Stromal cell of bone marrow (primary cell): ENCODE results near the gene FAM111A.
"Not testable (repeated sequence)": the region's sequence is repeated elsewhere in the genome, so short reads cannot be mapped to it uniquely, and the experiment has no call there.

ENCODE experiments used
- DNase-seq: peaks from one replicate; pipeline ENCODE4 v3.0.0-alpha.2; 2012; ENCODE audit warnings: low read depth

The FAM111A gene

GRCh38 chr11:59142530-59143507, at the start of gene FAM111A:
FAM111A (plus strand) TSS chr11:59142856; CDS start chr11:59148873, 6,017 bp downstream.
- DNase-seq = peak; percentile 72

- DNase-seq = not testable (repeated sequence)
These were observed 49.1 kb upstream of the FAM111A start for GRCh38 chr11:59093576-59093975.

- not testable (repeated sequence) for DNase-seq
These were observed 47.4 kb upstream of the FAM111A start for GRCh38 chr11:59095225-59095624.

GRCh38 chr11:59095972-59096575, 46.6 kb upstream of the FAM111A start:
- DNase-seq = not testable (repeated sequence)

GRCh38 chr11:59097113-59097708, 45.4 kb upstream of the FAM111A start:
- DNase-seq = peak; percentile 33

- not testable (repeated sequence) for DNase-seq
These were observed 44.7 kb upstream of the FAM111A start for GRCh38 chr11:59097938-59098337.

- peak; percentile 19 for DNase-seq
These were observed 40.3 kb upstream of the FAM111A start for GRCh38 chr11:59102259-59102765.

- peak; percentile 89 for DNase-seq
These were observed 36.0 kb upstream of the FAM111A start, which contains the start of gene FAM111B for GRCh38 chr11:59106363-59107336. FAM111B (plus strand) TSS chr11:59107237; CDS start chr11:59109626, 2,389 bp downstream.

- DNase-seq = not testable (repeated sequence)
These were observed 34.9 kb upstream of the FAM111A start for GRCh38 chr11:59107721-59108120.

- DNase-seq = no peak
These were observed 30.2 kb upstream of the FAM111A start for GRCh38 chr11:59112494-59112893.

- no peak for DNase-seq
These were observed 28.3 kb upstream of the FAM111A start for GRCh38 chr11:59114344-59114743.

GRCh38 chr11:59115553-59115952, 27.1 kb upstream of the FAM111A start:
- no peak for DNase-seq

- DNase-seq = no peak
These were observed 24.9 kb upstream of the FAM111A start for GRCh38 chr11:59117774-59118173.

- DNase-seq = no peak
These were observed 22.8 kb upstream of the FAM111A start for GRCh38 chr11:59119826-59120225.

GRCh38 chr11:59135648-59136461, 6.8 kb upstream of the FAM111A start:
- peak; percentile 34 for DNase-seq

GRCh38 chr11:59136551-59136950, 6.1 kb upstream of the FAM111A start:
- not testable (repeated sequence) for DNase-seq

GRCh38 chr11:59137190-59137589, 5.5 kb upstream of the FAM111A start:
- no peak for DNase-seq

GRCh38 chr11:59138643-59139042, 4.0 kb upstream of the FAM111A start:
- no peak for DNase-seq

GRCh38 chr11:59141191-59141590, 1.5 kb upstream of the FAM111A start:
- DNase-seq = no peak
